A549 (cell line): ENCODE measurements around the gene TP53I3. TPM values are rescaled to one million over a fixed set of nuclear protein-coding genes. Genes with fewer than 3 reads are reported as not detected.

Source experiments
- ATAC-seq, 2 experiments: fragments of 200-7000 bp in 1 of 2; fragments of >200 bp in 1 of 2; cut with Nextera tagmentation in 1 of 2; cut with Tn5 transposase in 1 of 2; 3 replicates each; pipeline versions ENCODE4 v1.8.0 to v1.9.1; 2018 to 2020; ENCODE audit warnings: mild to moderate bottlenecking in 1 of 2, moderate library complexity in 1 of 2
- CTCF ChIA-PET: fragments of 300-600 bp; sonication (Branson Sonifier 250); formaldehyde crosslinking; extraction: SDS; loops from one replicate; lab custom pipeline; 2021; ENCODE audit warnings: antibody characterized with exemption, inconsistent platforms; lab: Yijun Ruan, JAX
- POLR2A ChIA-PET: fragments of 350-600 bp; formaldehyde crosslinking; extraction: SDS; loops from one replicate; lab custom pipeline; 2021; ENCODE audit warnings: antibody characterized with exemption, inconsistent platforms; lab: Yijun Ruan, JAX
- DNase-seq, 2 experiments: peaks; one replicate each; pipeline versions ENCODE4 v3.0.0 to v3.0.0-alpha.2; 2011 to 2016; ENCODE audit warnings: low read depth in 1 of 2, low spot score in 1 of 2
- FAIRE-seq: peaks from 2 replicates; lab custom pipeline; 2011; peaks lifted over from hg19 to GRCh38; lab: Jason Lieb, UNC
- H3K27ac ChIP-seq, 2 experiments: fragments of >200 bp; sonication (Bioruptor Twin); formaldehyde crosslinking; 3 replicates each; pipeline ENCODE4 v1.5.1; 2016 to 2017
- H3K4me1 ChIP-seq: fragments of >200 bp; sonication (Bioruptor Twin); formaldehyde crosslinking; 3 replicates; pipeline ENCODE4 v1.6.1; 2016
- H3K4me2 ChIP-seq: fragments of >200 bp; sonication (Bioruptor Twin); formaldehyde crosslinking; 3 replicates; pipeline ENCODE4 v1.6.1; 2016
- H3K4me3 ChIP-seq: fragments of >200 bp; sonication (Bioruptor Twin); formaldehyde crosslinking; 3 replicates; pipeline ENCODE4 v1.5.1; 2016
- H3K9me3 ChIP-seq: fragments of >200 bp; sonication (Bioruptor Twin); formaldehyde crosslinking; 3 replicates; pipeline ENCODE4 v1.6.1; 2016
- ATOH8 ChIP-seq: fragments of 250-450 bp; sonication (Bioruptor Pico); IDR thresholded peaks from 2 replicates; pipeline ENCODE4 v1.5.0; 2020; ENCODE audit warnings: low read depth, mild to moderate bottlenecking, moderate library complexity
- E2F6 ChIP-seq: IDR thresholded peaks from 2 replicates; pipeline ENCODE4 v1.6.1; 2012; ENCODE audit warnings: low read depth, borderline replicate concordance
- HES2 ChIP-seq: fragments of >200 bp; sonication (Bioruptor Twin); formaldehyde crosslinking; IDR thresholded peaks from 2 replicates; pipeline ENCODE4 v1.6.1; 2016
- HOXB5 ChIP-seq: fragments of 250-450 bp; sonication (Bioruptor Pico); IDR thresholded peaks from 2 replicates; pipeline ENCODE4 v1.5.0; 2020; ENCODE audit warnings: mild to moderate bottlenecking, moderate library complexity
- JUN ChIP-seq, 2 experiments: fragments of >200 bp; sonication (Bioruptor Twin); formaldehyde crosslinking; IDR thresholded peaks; 2 replicates in 1 of 2; 3 replicates in 1 of 2; pipeline ENCODE4 v1.6.1; 2016 to 2017
- JUNB ChIP-seq: fragments of >200 bp; sonication (Bioruptor Twin); formaldehyde crosslinking; IDR thresholded peaks from 2 replicates; pipeline ENCODE4 v1.6.1; 2016
- KDM1A ChIP-seq: fragments of 200-600 bp; sonication (generic); IDR thresholded peaks from 2 replicates; pipeline ENCODE4 v1.6.1; 2016; ENCODE audit warnings: low read depth, mild to moderate bottlenecking
- KDM5A ChIP-seq: fragments of 200-600 bp; sonication (generic); IDR thresholded peaks from 2 replicates; pipeline ENCODE4 v1.6.1; 2016; ENCODE audit warnings: antibody characterized with exemption, mild to moderate bottlenecking
- NPAS2 ChIP-seq: fragments of 250-450 bp; sonication (Bioruptor Pico); IDR thresholded peaks from 2 replicates; pipeline ENCODE4 v1.8.0; 2022; ENCODE audit warnings: mild to moderate bottlenecking, moderate library complexity, borderline replicate concordance
- NR3C1 ChIP-seq: fragments of >200 bp; sonication (Bioruptor Twin); formaldehyde crosslinking; IDR thresholded peaks from 3 replicates; pipeline ENCODE4 v1.6.1; 2017
- POLR2AphosphoS2 ChIP-seq: conservative IDR thresholded peaks from 2 replicates; pipeline ENCODE4 v1.6.1; 2012; ENCODE audit warnings: low read length, improper control_type of control experiment, inconsistent platforms
- RARB ChIP-seq: fragments of 250-450 bp; sonication (Bioruptor Pico); IDR thresholded peaks from 2 replicates; pipeline ENCODE4 v1.8.0; 2021; ENCODE audit warnings: mild to moderate bottlenecking, moderate library complexity
- RNF2 ChIP-seq: fragments of 200-600 bp; sonication (generic); IDR thresholded peaks from 2 replicates; pipeline ENCODE4 v1.6.1; 2016; ENCODE audit warnings: low read depth, mild to moderate bottlenecking, antibody characterized with exemption, moderate library complexity, borderline replicate concordance
- SREBF2 ChIP-seq: fragments of 450-650 bp; IDR thresholded peaks from 2 replicates; pipeline ENCODE4 v1.6.1; 2014; ENCODE audit warnings: mild to moderate bottlenecking, moderate library complexity
- USF2 ChIP-seq: fragments of 450-650 bp; IDR thresholded peaks from 2 replicates; pipeline ENCODE4 v1.6.1; 2014; ENCODE audit warnings: antibody characterized with exemption
- ZFP36 ChIP-seq: fragments of 450-650 bp; IDR thresholded peaks from 2 replicates; pipeline ENCODE4 v1.6.1; 2014; ENCODE audit warnings: borderline replicate concordance; ENCODE audit not compliant: partially characterized antibody
- ZNF302 ChIP-seq: fragments of 250-450 bp; sonication (Bioruptor Pico); IDR thresholded peaks from 2 replicates; pipeline ENCODE4 v1.9.0; 2021; ENCODE audit warnings: inconsistent platforms, mild to moderate bottlenecking, moderate library complexity
- WGBS: methylation state at CpG from one replicate; pipeline ENCODE4 v1.1.6; 2017; ENCODE audit errors: missing lambda C conversion rate; 5-methylcytosine and 5-hydroxymethylcytosine counted together
- polyA plus RNA-seq, 4 experiments: library from polyadenylated mRNA; depleted of rRNA in 3 of 4; stranded (reverse); fragments of >200 nt; fragmentation: RNase III in 1 of 4; extraction: RNeasy Plus Mini Kit Qiagen cat#74134 plus additional on column Dnase treatment in 1 of 4; gene quantifications; 2 replicates in 3 of 4; 3 replicates in 1 of 4; pipeline ENCODE4 v1.2.3, GENCODE V29; 2011 to 2017

The TP53I3 gene
- polyA plus RNA-seq, 2 of the 4 experiments (the other 2 are of a cell fraction) = 93.7 to 173 TPM

GRCh38 chr2:24073816-24074215 lies 10.8 kb downstream of the TP53I3 start (continued):
- no peak for TF ChIP-seq E2F6
- no peak for TF ChIP-seq NPAS2 (CRISPR knock-in tag)
- TF ChIP-seq, all 56 proteins: peak for 0

GRCh38 chr2:24072259-24072658 lies 12.4 kb downstream of the TP53I3 start:
- Histone ChIP-seq H3K4me1 (peaks cover 16% of the 10 kb centered on the region), H3K27ac (no peak overlapping the region), H3K9me3 (no peaks in the 10 kb centered on the region)
- WGBS = 91% methylated on average over 4 of the region's 4 CpGs
- no peak for FAIRE-seq
- ATAC-seq = no peak
- POLR2A ChIA-PET = interaction anchor here (1.7 to 2.0 kb wide), 2 partner anchors 25 to 145 kb away, joined by 5 to 6 read pairs; partner anchors contain the start of genes ATAD2B and WDCP
- DNase-seq = no peak
- CTCF ChIA-PET = interaction anchor here (0.6 to 6.6 kb wide), 4 partner anchors 11 to 145 kb away, joined by 3 to 50 read pairs (median 8); partner anchors contain the start of genes ATAD2B and TP53I3
- TF ChIP-seq RARB (CRISPR knock-in tag) (no peak), USF2 (no peak), POLR2AphosphoS2 (0 out of 2 replicates have a peak, but pooled peaks have one; percentile 11)
- TF ChIP-seq, all 56 proteins: peak for 1
- Histone ChIP-seq H3K4me2 (no peak overlapping the region), H3K4me3 (no peak overlapping the region)

- ChIA-PET CTCF (interaction anchor here (2.3 to 8.9 kb wide), 3 partner anchors 13 to 138 kb away, joined by 9 to 55 read pairs (median 15); partner anchors contain the start of genes ATAD2B and TP53I3), POLR2A (interaction anchor here (2.7 kb wide), 1 partner anchor 11 kb away, joined by 15 read pairs; the partner anchor contains the start of gene SF3B6)
- H3K27ac ChIP-seq = no peak overlapping the region
- H3K9me3 ChIP-seq = no peaks in the 10 kb centered on the region
- WGBS = 90% methylated on average over 2 of the region's 2 CpGs
- no peaks in the 10 kb centered on the region for H3K4me1 ChIP-seq
- H3K4me2 ChIP-seq = no peak overlapping the region
- ATAC-seq (no peak), FAIRE-seq (no peak), DNase-seq (no peak)
- no peak overlapping the region for H3K4me3 ChIP-seq
- TF ChIP-seq SREBF2 (no peak), HOXB5 (CRISPR knock-in tag) (no peak), RNF2 (no peak), E2F6 (no peak), HES2 (no peak), ZFP36 (no peak), ZNF302 (CRISPR knock-in tag) (no peak), NR3C1 (no peak), JUNB (no peak), ATOH8 (CRISPR knock-in tag) (no peak), KDM5A (no peak), POLR2AphosphoS2 (no peak), JUN (IDR thresholded peaks at IDR 0.05) (no peak), KDM1A (no peak)
Observed at GRCh38 chr2:24065341-24065740, 19.3 kb downstream of the TP53I3 start.
